ENCODE results near the gene CENPW. TPM values are rescaled to one million over a fixed set of nuclear protein-coding genes. Genes with fewer than 3 reads are reported as not detected.

The CENPW gene
- total and polyA plus RNA-seq, 9 donors, result 10.0 to 18.4 (median 14.4) TPM

GRCh38 chr6:126313941-126314340, 26.0 kb upstream of the CENPW start:
- no peaks in the 10 kb centered on the region for H3K36me3 ChIP-seq (ENCODE audit: control insufficient read depth, insufficient read depth, low read length)
- no peak for DNase-seq

GRCh38 chr6:126318797-126319196, 21.1 kb upstream of the CENPW start:
- no CpG with 5 or more reads among the region's 1 CpG for WGBS (ENCODE audit: insufficient coverage)
- Histone ChIP-seq H3K36me3 (ENCODE audit: control insufficient read depth, insufficient read depth, low read length) (no peaks in the 10 kb centered on the region), H3K4me1 (ENCODE audit: control insufficient read depth, insufficient read depth, low read length) (no peaks in the 10 kb centered on the region), H3K27me3 (ENCODE audit: control insufficient read depth, insufficient read depth, low read length) (no peaks in the 10 kb centered on the region), H3K27ac (ENCODE audit: low read length) (no peak overlapping the region), H3K9me3 (replicated peaks; ENCODE audit: control insufficient read depth, low read depth, low read length) (no peaks in the 10 kb centered on the region), H3K4me3 (ENCODE audit: low read length) (no peak overlapping the region)
- DNase-seq, result no peak

More at GRCh38 chr6:126313941-126314340, 26.0 kb upstream of the CENPW start:
- H3K27ac ChIP-seq (ENCODE audit: low read length), result no peak overlapping the region
- H3K9me3 ChIP-seq (replicated peaks; ENCODE audit: control insufficient read depth, low read depth, low read length), result no peaks in the 10 kb centered on the region
- no CpG with 5 or more reads among the region's 1 CpG for WGBS (ENCODE audit: insufficient coverage)
- H3K4me1 ChIP-seq (ENCODE audit: control insufficient read depth, insufficient read depth, low read length), result no peaks in the 10 kb centered on the region
- H3K27me3 ChIP-seq (ENCODE audit: control insufficient read depth, insufficient read depth, low read length), result no peaks in the 10 kb centered on the region
- no peak overlapping the region for H3K4me3 ChIP-seq (ENCODE audit: low read length)

- DNase-seq, result no peak
- no CpG with 5 or more reads among the region's 2 CpGs for WGBS (ENCODE audit: insufficient coverage)
- Histone ChIP-seq H3K27ac (ENCODE audit: low read length) (no peak overlapping the region), H3K36me3 (ENCODE audit: control insufficient read depth, insufficient read depth, low read length) (no peaks in the 10 kb centered on the region), H3K27me3 (ENCODE audit: control insufficient read depth, insufficient read depth, low read length) (no peaks in the 10 kb centered on the region), H3K4me1 (ENCODE audit: control insufficient read depth, insufficient read depth, low read length) (no peaks in the 10 kb centered on the region), H3K4me3 (ENCODE audit: low read length) (no peak overlapping the region), H3K9me3 (replicated peaks; ENCODE audit: control insufficient read depth, low read depth, low read length) (no peaks in the 10 kb centered on the region)
Measured at GRCh38 chr6:126333729-126334128, 6.2 kb upstream of the CENPW start.

- H3K4me1 ChIP-seq (ENCODE audit: control insufficient read depth, insufficient read depth, low read length), result no peaks in the 10 kb centered on the region
- H3K36me3 ChIP-seq (ENCODE audit: control insufficient read depth, insufficient read depth, low read length), result no peaks in the 10 kb centered on the region
- H3K9me3 ChIP-seq (replicated peaks; ENCODE audit: control insufficient read depth, low read depth, low read length), result no peaks in the 10 kb centered on the region
- no CpG with 5 or more reads among the region's 3 CpGs for WGBS (ENCODE audit: insufficient coverage)
- H3K27ac ChIP-seq (ENCODE audit: low read length), result no peak overlapping the region
- no peak for DNase-seq
- no peak overlapping the region for H3K4me3 ChIP-seq (ENCODE audit: low read length)
- H3K27me3 ChIP-seq (ENCODE audit: control insufficient read depth, insufficient read depth, low read length), result no peaks in the 10 kb centered on the region
Measured at GRCh38 chr6:126335210-126335609, 4.7 kb upstream of the CENPW start.

GRCh38 chr6:126337323-126337722, 2.6 kb upstream of the CENPW start:
- Histone ChIP-seq H3K27ac (ENCODE audit: low read length) (no peak overlapping the region), H3K27me3 (ENCODE audit: control insufficient read depth, insufficient read depth, low read length) (no peaks in the 10 kb centered on the region), H3K4me1 (ENCODE audit: control insufficient read depth, insufficient read depth, low read length) (peaks cover 10% of the 10 kb centered on the region), H3K4me3 (ENCODE audit: low read length) (no peak overlapping the region), H3K9me3 (replicated peaks; ENCODE audit: control insufficient read depth, low read depth, low read length) (no peaks in the 10 kb centered on the region), H3K36me3 (ENCODE audit: control insufficient read depth, insufficient read depth, low read length) (no peaks in the 10 kb centered on the region)
- peak; percentile 62 for DNase-seq
- WGBS (ENCODE audit: insufficient coverage), result 60% methylated on average over 3 of the region's 3 CpGs

- no peak for DNase-seq
- Histone ChIP-seq H3K27me3 (ENCODE audit: control insufficient read depth, insufficient read depth, low read length) (no peaks in the 10 kb centered on the region), H3K27ac (ENCODE audit: low read length) (no peak overlapping the region), H3K4me1 (ENCODE audit: control insufficient read depth, insufficient read depth, low read length) (peaks cover 10% of the 10 kb centered on the region), H3K9me3 (replicated peaks; ENCODE audit: control insufficient read depth, low read depth, low read length) (no peaks in the 10 kb centered on the region), H3K4me3 (ENCODE audit: low read length) (peak overlapping the region; percentile 92), H3K36me3 (ENCODE audit: control insufficient read depth, insufficient read depth, low read length) (no peaks in the 10 kb centered on the region)
- WGBS (ENCODE audit: insufficient coverage), result 43% methylated on average over 1 of the region's 3 CpGs
Measured at GRCh38 chr6:126341126-126341525, 1.2 kb downstream of the CENPW start.

GRCh38 chr6:126344181-126344580, 4.3 kb downstream of the CENPW start:
- Histone ChIP-seq H3K9me3 (replicated peaks; ENCODE audit: control insufficient read depth, low read depth, low read length) (no peaks in the 10 kb centered on the region), H3K36me3 (ENCODE audit: control insufficient read depth, insufficient read depth, low read length) (no peaks in the 10 kb centered on the region), H3K4me3 (ENCODE audit: low read length) (no peak overlapping the region), H3K4me1 (ENCODE audit: control insufficient read depth, insufficient read depth, low read length) (peaks cover 10% of the 10 kb centered on the region), H3K27me3 (ENCODE audit: control insufficient read depth, insufficient read depth, low read length) (no peaks in the 10 kb centered on the region), H3K27ac (ENCODE audit: low read length) (no peak overlapping the region)
- DNase-seq, result no peak

- Histone ChIP-seq H3K27ac (ENCODE audit: low read length) (no peak overlapping the region), H3K27me3 (ENCODE audit: control insufficient read depth, insufficient read depth, low read length) (no peaks in the 10 kb centered on the region), H3K4me1 (ENCODE audit: control insufficient read depth, insufficient read depth, low read length) (no peaks in the 10 kb centered on the region), H3K9me3 (replicated peaks; ENCODE audit: control insufficient read depth, low read depth, low read length) (peaks cover 2% of the 10 kb centered on the region), H3K36me3 (ENCODE audit: control insufficient read depth, insufficient read depth, low read length) (no peaks in the 10 kb centered on the region), H3K4me3 (ENCODE audit: low read length) (no peak overlapping the region)
- 100% methylated on average over 1 of the region's 1 CpG for WGBS (ENCODE audit: insufficient coverage)
- DNase-seq, result no peak
Measured at GRCh38 chr6:126351960-126352359, 12.0 kb downstream of the CENPW start.

- H3K27me3 ChIP-seq (ENCODE audit: control insufficient read depth, insufficient read depth, low read length), result no peaks in the 10 kb centered on the region
- no peak overlapping the region for H3K4me3 ChIP-seq (ENCODE audit: low read length)
- no peaks in the 10 kb centered on the region for H3K4me1 ChIP-seq (ENCODE audit: control insufficient read depth, insufficient read depth, low read length)
- no peak for DNase-seq
- H3K36me3 ChIP-seq (ENCODE audit: control insufficient read depth, insufficient read depth, low read length), result no peaks in the 10 kb centered on the region
- peaks cover 5% of the 10 kb centered on the region for H3K9me3 ChIP-seq (replicated peaks; ENCODE audit: control insufficient read depth, low read depth, low read length)
- no peak overlapping the region for H3K27ac ChIP-seq (ENCODE audit: low read length)
Measured at GRCh38 chr6:126352514-126352913, 12.6 kb downstream of the CENPW start.

GRCh38 chr6:126356526-126356925, 16.6 kb downstream of the CENPW start:
- no peaks in the 10 kb centered on the region for H3K4me1 ChIP-seq (ENCODE audit: control insufficient read depth, insufficient read depth, low read length)
- H3K9me3 ChIP-seq (replicated peaks; ENCODE audit: control insufficient read depth, low read depth, low read length), result peaks cover 20% of the 10 kb centered on the region
- H3K27ac ChIP-seq (ENCODE audit: low read length), result no peak overlapping the region

GRCh38 chr6:126359936-126360537, 20.1 kb downstream of the CENPW start:
- H3K4me3 ChIP-seq (ENCODE audit: low read length), result no peak overlapping the region
- H3K4me1 ChIP-seq (ENCODE audit: control insufficient read depth, insufficient read depth, low read length), result no peaks in the 10 kb centered on the region
- no peak for DNase-seq
- H3K27ac ChIP-seq (ENCODE audit: low read length), result no peak overlapping the region
- no CpG with 5 or more reads among the region's 1 CpG for WGBS (ENCODE audit: insufficient coverage)
- H3K9me3 ChIP-seq (replicated peaks; ENCODE audit: control insufficient read depth, low read depth, low read length), result peaks cover 20% of the 10 kb centered on the region
- H3K36me3 ChIP-seq (ENCODE audit: control insufficient read depth, insufficient read depth, low read length), result no peaks in the 10 kb centered on the region
- no peaks in the 10 kb centered on the region for H3K27me3 ChIP-seq (ENCODE audit: control insufficient read depth, insufficient read depth, low read length)

More at GRCh38 chr6:126356526-126356925, 16.6 kb downstream of the CENPW start:
- H3K36me3 ChIP-seq (ENCODE audit: control insufficient read depth, insufficient read depth, low read length), result no peaks in the 10 kb centered on the region
- no peak for DNase-seq
- H3K4me3 ChIP-seq (ENCODE audit: low read length), result no peak overlapping the region
- no peaks in the 10 kb centered on the region for H3K27me3 ChIP-seq (ENCODE audit: control insufficient read depth, insufficient read depth, low read length)

All from muscle of leg (tissue), 11 donors.